H1 (cell line): Measurements from ENCODE around the gene RHBDF1. TPM values are rescaled to one million over a fixed set of nuclear protein-coding genes. Genes with fewer than 3 reads are reported as not detected.

Experiments used
- CBX8 ChIP-seq: fragments of 300-800, 300-1000 bp; sonication (generic); IDR thresholded peaks from 2 replicates; pipeline ENCODE4 v1.7.1; 2016; ENCODE audit warnings: low read depth, low read length, borderline replicate concordance
- SIN3A ChIP-seq, 2 experiments: IDR thresholded peaks in 1 of 2; conservative IDR thresholded peaks in 1 of 2; 2 replicates each; pipeline ENCODE4 v1.6.1; 2011 to 2012; ENCODE audit warnings: low read length in 2 of 2, improper control_type of control experiment in 1 of 2, low read depth in 1 of 2, mild to moderate bottlenecking in 1 of 2
- ZNF274 ChIP-seq: IDR thresholded peaks from 2 replicates; pipeline ENCODE4 v1.7.0; 2012; ENCODE audit warnings: low read length, borderline replicate concordance; ENCODE audit errors: extremely low read depth
- polyA plus RNA-seq, 7 experiments: library from polyadenylated mRNA; depleted of rRNA in 3 of 7; stranded (reverse) in 5 of 7; unstranded in 2 of 7; fragments of >200 nt in 5 of 7; fragments of 200-250 nt in 2 of 7; gene quantifications; 1 replicate in 5 of 7; 2 replicates in 1 of 7; 4 replicates in 1 of 7; pipeline versions ENCODE4 v1.2.1 to v1.2.3, GENCODE V29; 2011 to 2013; ENCODE audit warnings: missing spikeins in 2 of 7, mixed read lengths in 2 of 7
- total RNA-seq: library from RNA; stranded (reverse); fragmentation: NEBNext Ultra II Directional; extraction: Animal tissue kit (Norgen Biotek cat#: 25700); gene quantifications from 2 replicates; pipeline ENCODE4 v1.2.1, GENCODE V29; 2021
- TF ChIP-seq, protein P1 (sequence below): fragments of 300-600 bp; sonication (generic); IDR thresholded peaks from 2 replicates; pipeline ENCODE4 v1.7.1; 2012; ENCODE audit warnings: low read length, moderate library complexity, mild to moderate bottlenecking, inconsistent platforms; ENCODE audit not compliant: insufficient replicate concordance
- TF ChIP-seq, protein P2 (sequence below), 3 experiments: IDR thresholded peaks; 1 replicate in 2 of 3; 2 replicates in 1 of 3; pipeline versions ENCODE4 v1.5.1 to v1.6.1; 2011; ENCODE audit warnings: low read length in 3 of 3, mild to moderate bottlenecking in 3 of 3, inconsistent platforms in 2 of 3, low read depth in 1 of 3, moderate library complexity in 1 of 3; ENCODE audit not compliant: insufficient read depth in 1 of 3; ENCODE audit errors: control extremely low read depth in 1 of 3

Gene RHBDF1
- total and polyA plus RNA-seq, 2 of the 8 experiments (the other 6 are each of a cell fraction or from before 2014, with no cell fraction given) = 37.4 to 51.6 TPM

DNA sequence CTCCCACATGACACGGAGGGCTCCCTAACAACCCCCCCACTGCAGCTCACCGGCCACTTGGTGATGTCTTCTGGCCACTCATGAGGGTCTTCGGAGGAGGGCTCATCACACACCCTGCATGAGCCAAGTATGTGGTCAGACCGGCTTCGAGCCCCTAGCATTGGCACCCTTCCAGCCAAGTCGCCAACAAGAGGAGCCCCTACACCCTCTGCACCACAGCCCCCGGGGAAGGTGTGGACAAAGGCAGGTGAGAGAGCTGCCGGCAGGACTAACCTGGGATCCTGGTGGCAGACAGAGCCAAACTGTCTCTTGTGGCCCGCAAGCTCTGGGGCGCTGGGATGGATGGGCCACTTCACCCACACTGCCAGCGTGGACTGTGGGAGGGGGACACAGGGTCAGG, 12.3 kb downstream of the RHBDF1 start (continued):
- TF ChIP-seq, protein P1, sequence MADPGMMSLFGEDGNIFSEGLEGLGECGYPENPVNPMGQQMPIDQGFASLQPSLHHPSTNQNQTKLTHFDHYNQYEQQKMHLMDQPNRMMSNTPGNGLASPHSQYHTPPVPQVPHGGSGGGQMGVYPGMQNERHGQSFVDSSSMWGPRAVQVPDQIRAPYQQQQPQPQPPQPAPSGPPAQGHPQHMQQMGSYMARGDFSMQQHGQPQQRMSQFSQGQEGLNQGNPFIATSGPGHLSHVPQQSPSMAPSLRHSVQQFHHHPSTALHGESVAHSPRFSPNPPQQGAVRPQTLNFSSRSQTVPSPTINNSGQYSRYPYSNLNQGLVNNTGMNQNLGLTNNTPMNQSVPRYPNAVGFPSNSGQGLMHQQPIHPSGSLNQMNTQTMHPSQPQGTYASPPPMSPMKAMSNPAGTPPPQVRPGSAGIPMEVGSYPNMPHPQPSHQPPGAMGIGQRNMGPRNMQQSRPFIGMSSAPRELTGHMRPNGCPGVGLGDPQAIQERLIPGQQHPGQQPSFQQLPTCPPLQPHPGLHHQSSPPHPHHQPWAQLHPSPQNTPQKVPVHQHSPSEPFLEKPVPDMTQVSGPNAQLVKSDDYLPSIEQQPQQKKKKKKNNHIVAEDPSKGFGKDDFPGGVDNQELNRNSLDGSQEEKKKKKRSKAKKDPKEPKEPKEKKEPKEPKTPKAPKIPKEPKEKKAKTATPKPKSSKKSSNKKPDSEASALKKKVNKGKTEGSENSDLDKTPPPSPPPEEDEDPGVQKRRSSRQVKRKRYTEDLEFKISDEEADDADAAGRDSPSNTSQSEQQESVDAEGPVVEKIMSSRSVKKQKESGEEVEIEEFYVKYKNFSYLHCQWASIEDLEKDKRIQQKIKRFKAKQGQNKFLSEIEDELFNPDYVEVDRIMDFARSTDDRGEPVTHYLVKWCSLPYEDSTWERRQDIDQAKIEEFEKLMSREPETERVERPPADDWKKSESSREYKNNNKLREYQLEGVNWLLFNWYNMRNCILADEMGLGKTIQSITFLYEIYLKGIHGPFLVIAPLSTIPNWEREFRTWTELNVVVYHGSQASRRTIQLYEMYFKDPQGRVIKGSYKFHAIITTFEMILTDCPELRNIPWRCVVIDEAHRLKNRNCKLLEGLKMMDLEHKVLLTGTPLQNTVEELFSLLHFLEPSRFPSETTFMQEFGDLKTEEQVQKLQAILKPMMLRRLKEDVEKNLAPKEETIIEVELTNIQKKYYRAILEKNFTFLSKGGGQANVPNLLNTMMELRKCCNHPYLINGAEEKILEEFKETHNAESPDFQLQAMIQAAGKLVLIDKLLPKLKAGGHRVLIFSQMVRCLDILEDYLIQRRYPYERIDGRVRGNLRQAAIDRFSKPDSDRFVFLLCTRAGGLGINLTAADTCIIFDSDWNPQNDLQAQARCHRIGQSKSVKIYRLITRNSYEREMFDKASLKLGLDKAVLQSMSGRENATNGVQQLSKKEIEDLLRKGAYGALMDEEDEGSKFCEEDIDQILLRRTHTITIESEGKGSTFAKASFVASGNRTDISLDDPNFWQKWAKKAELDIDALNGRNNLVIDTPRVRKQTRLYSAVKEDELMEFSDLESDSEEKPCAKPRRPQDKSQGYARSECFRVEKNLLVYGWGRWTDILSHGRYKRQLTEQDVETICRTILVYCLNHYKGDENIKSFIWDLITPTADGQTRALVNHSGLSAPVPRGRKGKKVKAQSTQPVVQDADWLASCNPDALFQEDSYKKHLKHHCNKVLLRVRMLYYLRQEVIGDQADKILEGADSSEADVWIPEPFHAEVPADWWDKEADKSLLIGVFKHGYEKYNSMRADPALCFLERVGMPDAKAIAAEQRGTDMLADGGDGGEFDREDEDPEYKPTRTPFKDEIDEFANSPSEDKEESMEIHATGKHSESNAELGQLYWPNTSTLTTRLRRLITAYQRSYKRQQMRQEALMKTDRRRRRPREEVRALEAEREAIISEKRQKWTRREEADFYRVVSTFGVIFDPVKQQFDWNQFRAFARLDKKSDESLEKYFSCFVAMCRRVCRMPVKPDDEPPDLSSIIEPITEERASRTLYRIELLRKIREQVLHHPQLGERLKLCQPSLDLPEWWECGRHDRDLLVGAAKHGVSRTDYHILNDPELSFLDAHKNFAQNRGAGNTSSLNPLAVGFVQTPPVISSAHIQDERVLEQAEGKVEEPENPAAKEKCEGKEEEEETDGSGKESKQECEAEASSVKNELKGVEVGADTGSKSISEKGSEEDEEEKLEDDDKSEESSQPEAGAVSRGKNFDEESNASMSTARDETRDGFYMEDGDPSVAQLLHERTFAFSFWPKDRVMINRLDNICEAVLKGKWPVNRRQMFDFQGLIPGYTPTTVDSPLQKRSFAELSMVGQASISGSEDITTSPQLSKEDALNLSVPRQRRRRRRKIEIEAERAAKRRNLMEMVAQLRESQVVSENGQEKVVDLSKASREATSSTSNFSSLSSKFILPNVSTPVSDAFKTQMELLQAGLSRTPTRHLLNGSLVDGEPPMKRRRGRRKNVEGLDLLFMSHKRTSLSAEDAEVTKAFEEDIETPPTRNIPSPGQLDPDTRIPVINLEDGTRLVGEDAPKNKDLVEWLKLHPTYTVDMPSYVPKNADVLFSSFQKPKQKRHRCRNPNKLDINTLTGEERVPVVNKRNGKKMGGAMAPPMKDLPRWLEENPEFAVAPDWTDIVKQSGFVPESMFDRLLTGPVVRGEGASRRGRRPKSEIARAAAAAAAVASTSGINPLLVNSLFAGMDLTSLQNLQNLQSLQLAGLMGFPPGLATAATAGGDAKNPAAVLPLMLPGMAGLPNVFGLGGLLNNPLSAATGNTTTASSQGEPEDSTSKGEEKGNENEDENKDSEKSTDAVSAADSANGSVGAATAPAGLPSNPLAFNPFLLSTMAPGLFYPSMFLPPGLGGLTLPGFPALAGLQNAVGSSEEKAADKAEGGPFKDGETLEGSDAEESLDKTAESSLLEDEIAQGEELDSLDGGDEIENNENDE = no peak
- no peak for TF ChIP-seq ZNF274
- TF ChIP-seq CBX8 = no peak
- TF ChIP-seq, protein P2, sequence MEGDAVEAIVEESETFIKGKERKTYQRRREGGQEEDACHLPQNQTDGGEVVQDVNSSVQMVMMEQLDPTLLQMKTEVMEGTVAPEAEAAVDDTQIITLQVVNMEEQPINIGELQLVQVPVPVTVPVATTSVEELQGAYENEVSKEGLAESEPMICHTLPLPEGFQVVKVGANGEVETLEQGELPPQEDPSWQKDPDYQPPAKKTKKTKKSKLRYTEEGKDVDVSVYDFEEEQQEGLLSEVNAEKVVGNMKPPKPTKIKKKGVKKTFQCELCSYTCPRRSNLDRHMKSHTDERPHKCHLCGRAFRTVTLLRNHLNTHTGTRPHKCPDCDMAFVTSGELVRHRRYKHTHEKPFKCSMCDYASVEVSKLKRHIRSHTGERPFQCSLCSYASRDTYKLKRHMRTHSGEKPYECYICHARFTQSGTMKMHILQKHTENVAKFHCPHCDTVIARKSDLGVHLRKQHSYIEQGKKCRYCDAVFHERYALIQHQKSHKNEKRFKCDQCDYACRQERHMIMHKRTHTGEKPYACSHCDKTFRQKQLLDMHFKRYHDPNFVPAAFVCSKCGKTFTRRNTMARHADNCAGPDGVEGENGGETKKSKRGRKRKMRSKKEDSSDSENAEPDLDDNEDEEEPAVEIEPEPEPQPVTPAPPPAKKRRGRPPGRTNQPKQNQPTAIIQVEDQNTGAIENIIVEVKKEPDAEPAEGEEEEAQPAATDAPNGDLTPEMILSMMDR (IDR thresholded peaks at IDR 0.05; ENCODE audit: control extremely low read depth in 1 of 3, insufficient read depth in 1 of 3, low read depth in 1 of 3, low read length in 3 of 3) = no peak
- TF ChIP-seq SIN3A (conservative IDR thresholded peaks at IDR 0.05 in 1 of 2, IDR thresholded peaks at IDR 0.05 in 1 of 2; ENCODE audit: low read depth in 1 of 2, low read length in 2 of 2) = no peak
